GM19452 (cell line): ENCODE results near the gene KAZN.

Experiments
- ATAC-seq: cut with Tn5 transposase; IDR thresholded peaks from one replicate; pipeline ENCODE4 v1.9.1; 2021; ENCODE audit not compliant: unreplicated experiment

KAZN gene

GRCh38 chr1:14667651-14667984, 69.1 kb downstream of the KAZN start:
- no peak for ATAC-seq

DNA sequence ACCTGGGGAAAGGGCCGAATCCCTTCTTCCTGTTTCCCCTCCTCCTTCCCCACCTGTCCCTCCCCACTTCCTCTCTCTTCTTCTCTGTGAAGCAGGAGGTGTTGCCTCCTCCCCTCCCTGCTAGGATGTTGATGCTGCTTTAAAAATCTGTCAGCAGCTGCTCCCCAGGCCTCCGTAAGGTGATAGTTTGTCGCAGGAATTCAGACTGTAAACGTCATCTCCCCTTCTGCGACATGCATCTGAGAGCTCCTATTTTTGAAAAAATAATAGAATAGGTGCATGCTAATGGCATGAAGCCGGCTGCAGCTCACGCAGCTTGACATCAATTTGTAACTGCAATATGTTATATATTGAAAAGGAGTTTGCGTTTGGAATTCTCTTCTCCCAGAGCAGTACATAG, 70.1 kb downstream of the KAZN start:
- no peak for ATAC-seq

DNA sequence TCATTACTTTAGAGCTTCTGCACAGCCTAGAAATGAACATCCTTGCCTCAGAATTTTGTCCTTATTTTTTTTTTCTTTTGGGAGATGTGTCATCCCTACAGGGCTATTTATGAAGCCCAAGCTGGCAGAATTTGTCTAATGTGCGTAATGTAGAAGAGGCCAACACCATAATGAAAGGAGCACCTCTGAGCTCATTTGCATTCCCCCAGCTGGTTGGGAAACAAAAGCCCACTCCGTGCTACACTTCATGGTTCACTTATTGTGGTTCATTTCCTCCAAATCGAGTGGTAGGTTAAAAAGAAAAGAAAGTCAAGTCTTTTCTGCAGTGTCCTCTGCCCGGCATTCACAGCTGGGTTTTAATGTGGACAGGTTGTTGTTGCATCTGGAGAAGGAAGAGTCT, 73.5 kb downstream of the KAZN start:
- ATAC-seq, result no peak

DNA sequence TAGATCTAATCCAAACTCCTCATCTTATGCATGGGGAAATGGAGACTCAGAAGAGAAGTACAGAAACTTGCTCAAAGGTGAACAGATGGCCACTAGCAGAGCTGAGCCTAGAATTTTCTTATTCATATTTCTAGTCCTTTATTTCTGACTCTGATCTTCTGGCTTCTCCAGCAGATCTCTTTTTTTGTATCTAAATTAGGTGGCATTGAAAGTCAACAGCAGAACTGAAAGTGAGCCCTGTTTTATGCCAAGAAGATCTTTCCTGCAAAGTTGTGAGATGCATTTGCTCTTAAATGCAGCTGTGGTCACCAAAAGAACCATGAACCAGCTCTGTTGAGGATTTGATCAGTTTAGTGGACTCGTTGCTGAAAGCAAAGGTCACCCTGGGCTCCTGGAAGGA, 75.5 kb downstream of the KAZN start:
- ATAC-seq, result no peak

GRCh38 chr1:14676400-14676799, 77.9 kb downstream of the KAZN start:
- ATAC-seq, result no peak

GRCh38 chr1:14677292-14677971, 78.9 kb downstream of the KAZN start:
- ATAC-seq, result no peak

GRCh38 chr1:14678011-14678638, 79.6 kb downstream of the KAZN start:
- no peak for ATAC-seq

DNA sequence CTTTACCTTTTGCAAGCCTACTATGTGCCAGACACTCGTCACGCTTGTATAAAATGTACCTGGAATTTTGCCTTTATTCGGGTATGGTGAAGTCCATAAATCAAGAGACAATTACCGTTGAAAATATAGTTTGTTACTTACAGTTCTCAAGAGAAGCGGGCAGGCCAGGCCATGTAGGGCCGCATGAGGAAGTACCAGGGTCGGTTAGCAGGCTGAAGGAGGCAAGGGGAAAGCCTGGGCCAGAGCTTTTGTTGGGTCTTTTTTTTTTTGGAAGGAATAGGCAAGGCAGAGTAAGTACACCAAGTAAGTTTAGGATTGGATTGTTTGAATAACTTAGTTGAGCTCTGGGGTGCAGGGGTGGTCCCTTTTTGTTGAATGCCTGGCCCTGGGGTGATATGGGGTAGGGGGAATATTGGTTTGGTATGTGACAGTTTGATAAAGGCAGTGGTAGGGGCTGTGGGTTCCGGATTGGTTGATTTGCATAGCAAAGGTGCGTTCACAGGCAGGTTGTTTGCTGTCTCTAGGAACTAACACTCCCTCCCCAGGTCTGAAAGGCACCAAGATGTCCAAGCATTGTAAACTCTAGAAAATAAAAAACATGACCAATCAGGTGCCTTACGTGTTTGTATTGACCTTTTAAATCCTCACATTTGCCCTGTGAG, 80.7 kb downstream of the KAZN start:
- ATAC-seq, result no peak

GRCh38 chr1:14681182-14681581, 82.7 kb downstream of the KAZN start:
- ATAC-seq, result no peak

GRCh38 chr1:14682941-14683621, 84.6 kb downstream of the KAZN start:
- no peak for ATAC-seq

- ATAC-seq, result no peak
These were observed 86.6 kb downstream of the KAZN start for GRCh38 chr1:14685078-14685477.

GRCh38 chr1:14686701-14687100, 88.2 kb downstream of the KAZN start:
- no peak for ATAC-seq

DNA sequence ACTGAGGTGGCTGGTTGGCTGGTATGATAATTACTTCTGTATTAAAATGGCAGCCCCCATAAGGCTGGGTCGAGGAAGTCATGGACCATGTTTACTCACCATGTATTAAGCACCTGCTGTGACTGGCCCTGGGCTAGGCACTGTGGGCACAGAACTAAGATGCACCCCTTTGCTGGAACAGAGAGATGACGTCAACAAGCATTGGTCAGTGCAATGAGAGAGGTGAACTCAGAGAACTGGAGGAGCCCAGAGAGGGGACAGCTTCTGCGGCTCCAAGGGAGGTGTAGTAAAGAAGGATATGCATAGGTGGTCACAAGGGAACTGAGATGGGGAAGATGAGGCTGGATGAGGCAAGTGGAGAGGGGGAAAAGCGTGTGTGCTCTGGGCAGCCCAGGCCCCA, 88.7 kb downstream of the KAZN start:
- ATAC-seq, result no peak

- no peak for ATAC-seq
These were observed 91.6 kb downstream of the KAZN start for GRCh38 chr1:14689996-14690615.

GRCh38 chr1:14693949-14694348, 95.5 kb downstream of the KAZN start:
- no peak for ATAC-seq

GRCh38 chr1:14694589-14694988, 96.1 kb downstream of the KAZN start:
- no peak for ATAC-seq

DNA sequence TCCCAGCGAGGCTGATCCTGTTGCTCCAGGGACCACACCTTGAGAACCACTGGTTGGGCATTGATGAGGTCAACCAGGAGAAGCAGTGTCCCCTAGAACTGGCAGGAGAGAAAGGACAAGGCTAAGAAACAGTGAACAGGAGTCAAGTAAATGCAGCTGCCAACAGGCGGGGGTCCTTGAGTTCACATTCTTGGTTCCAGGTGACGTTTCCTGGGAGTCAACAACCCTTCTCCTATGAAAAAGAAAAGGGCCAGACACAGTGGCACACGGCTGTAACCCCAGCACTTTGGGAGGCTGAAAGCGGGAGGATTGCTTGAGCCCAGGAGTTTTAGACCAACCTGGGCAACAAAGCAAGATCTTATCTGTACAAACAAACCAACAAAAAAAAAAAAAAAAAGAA, 98.3 kb downstream of the KAZN start:
- ATAC-seq, result no peak

GRCh38 chr1:14697353-14697752, 98.9 kb downstream of the KAZN start:
- no peak for ATAC-seq

GRCh38 chr1:14698314-14698713, 99.8 kb downstream of the KAZN start:
- ATAC-seq, result no peak

DNA sequence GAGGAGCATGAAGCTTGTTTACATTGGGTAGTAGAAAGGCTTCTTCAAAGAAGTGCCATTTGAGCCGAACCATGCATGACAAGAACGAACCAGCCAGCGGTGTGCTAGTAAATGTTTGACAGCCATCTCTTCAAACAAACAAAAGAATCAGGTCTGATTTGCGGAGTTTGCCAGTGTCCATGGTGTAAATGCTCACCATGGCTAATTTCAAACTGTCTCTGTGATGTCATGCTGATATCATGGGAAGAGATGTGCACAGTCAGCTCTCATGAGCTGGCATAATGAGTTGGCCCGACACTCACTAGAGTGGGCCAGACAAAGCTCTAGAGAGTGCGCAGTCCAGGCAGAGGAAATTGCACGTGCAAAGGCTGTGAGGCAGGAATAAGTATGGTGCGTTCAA, 101.1 kb downstream of the KAZN start:
- ATAC-seq, result no peak

DNA sequence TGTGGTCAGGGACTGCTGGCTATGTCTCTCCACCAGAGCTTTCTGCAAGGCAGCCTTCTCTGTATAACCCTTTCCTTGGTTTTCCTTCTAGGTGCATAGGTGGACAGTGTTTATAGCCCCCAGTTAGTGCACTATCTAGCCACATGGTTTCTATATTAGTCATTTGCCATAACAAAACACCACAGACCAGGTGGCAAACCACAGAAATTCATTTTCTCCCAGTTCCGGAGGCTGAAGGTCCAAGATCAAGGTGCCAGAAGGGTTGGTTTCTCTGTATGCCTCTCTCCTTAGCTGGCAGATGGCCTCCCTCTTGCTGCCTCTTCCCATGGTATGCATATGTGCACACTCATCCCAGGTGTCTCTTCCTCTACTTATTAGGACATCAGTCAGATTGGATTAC, 106.4 kb downstream of the KAZN start:
- ATAC-seq, result no peak

DNA sequence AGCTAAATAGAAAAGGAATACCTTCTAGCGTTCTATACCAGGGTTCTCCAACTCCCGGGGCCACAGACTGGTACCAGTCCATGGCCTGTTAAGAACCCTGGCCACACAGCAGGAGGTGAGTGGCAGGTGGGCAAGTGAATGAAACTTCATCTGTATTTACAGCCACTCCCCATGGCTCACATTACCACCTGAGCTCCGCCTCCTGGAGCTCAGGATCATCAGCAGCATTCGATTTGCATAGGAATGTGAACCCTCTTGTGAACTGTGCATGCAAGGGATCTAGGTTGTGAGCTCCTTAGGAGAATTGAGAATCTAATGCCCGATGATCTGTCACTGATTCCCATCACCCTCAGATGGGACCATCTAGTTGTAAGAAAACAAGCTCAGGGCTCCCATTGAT, 107.3 kb downstream of the KAZN start:
- ATAC-seq, result no peak
